Upper lobe of left lung (tissue), 4 donors: ENCODE results near the gene GART.
"Not testable (repeated sequence)": the region's sequence is repeated elsewhere in the genome, so short reads cannot be mapped to it uniquely, and the experiment has no call there.

ENCODE experiments used
- POLR2A ChIP-seq, 4 donors: fragments of 450-650 bp; IDR thresholded peaks; one replicate each; pipeline ENCODE4 v1.5.1; 2016 to 2017; ENCODE audit warnings: antibody characterized with exemption in 4 of 4, mild to moderate bottlenecking in 2 of 4
- TF ChIP-seq, protein P1 (sequence below), 6 experiments: fragments of 450-650 bp in 4 of 6; fragments of 200-600 bp in 2 of 6; sonication (generic) in 2 of 6; IDR thresholded peaks; one replicate each; pipeline ENCODE4 v1.5.1; 2016 to 2019; ENCODE audit warnings: antibody characterized with exemption in 6 of 6

DNA sequence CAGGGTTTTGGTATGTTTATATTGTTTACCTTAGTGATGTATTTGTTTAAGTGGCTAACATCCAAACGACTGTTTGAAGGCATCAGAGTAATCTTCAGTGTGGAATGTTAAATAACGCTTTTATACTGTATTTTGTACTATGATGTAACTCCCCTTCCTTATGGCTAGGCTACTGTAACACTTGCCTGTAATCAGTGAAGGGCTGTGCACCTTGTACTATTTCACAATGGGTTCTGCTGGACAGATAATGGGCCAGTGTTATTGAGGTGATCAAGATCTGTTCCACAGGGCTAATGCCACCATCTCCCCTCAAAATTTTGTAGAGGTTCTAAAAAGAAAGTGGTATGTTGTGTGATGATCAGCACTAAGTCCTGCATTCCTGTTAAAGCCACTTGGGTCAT is 34.8 kb upstream of the GART start:
- TF ChIP-seq, protein P1, sequence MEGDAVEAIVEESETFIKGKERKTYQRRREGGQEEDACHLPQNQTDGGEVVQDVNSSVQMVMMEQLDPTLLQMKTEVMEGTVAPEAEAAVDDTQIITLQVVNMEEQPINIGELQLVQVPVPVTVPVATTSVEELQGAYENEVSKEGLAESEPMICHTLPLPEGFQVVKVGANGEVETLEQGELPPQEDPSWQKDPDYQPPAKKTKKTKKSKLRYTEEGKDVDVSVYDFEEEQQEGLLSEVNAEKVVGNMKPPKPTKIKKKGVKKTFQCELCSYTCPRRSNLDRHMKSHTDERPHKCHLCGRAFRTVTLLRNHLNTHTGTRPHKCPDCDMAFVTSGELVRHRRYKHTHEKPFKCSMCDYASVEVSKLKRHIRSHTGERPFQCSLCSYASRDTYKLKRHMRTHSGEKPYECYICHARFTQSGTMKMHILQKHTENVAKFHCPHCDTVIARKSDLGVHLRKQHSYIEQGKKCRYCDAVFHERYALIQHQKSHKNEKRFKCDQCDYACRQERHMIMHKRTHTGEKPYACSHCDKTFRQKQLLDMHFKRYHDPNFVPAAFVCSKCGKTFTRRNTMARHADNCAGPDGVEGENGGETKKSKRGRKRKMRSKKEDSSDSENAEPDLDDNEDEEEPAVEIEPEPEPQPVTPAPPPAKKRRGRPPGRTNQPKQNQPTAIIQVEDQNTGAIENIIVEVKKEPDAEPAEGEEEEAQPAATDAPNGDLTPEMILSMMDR (IDR thresholded peaks at IDR 0.05), result not testable (repeated sequence)
- TF ChIP-seq POLR2A (IDR thresholded peaks at IDR 0.05), result not testable (repeated sequence)
